Right lobe of liver (tissue), 4 donors: ENCODE measurements around the gene EMCN.

Experiments used
- POLR2A ChIP-seq: fragments of 450-650 bp; IDR thresholded peaks from one replicate; pipeline ENCODE4 v1.6.1; 2017; ENCODE audit warnings: antibody characterized with exemption, mild to moderate bottlenecking
- TF ChIP-seq, protein P1 (sequence below), 4 donors: fragments of 200-600 bp in 3 of 4; fragments of 450-650 bp in 1 of 4; IDR thresholded peaks; one replicate each; pipeline versions ENCODE4 v1.5.1 to v1.8.0; 2016 to 2022; ENCODE audit warnings: antibody characterized with exemption in 4 of 4, mild to moderate bottlenecking in 2 of 4
- donor health status: DM: no; HTN: no; CAD: no.
- donor health status: DM: no; HTN: no; CAD: no.
- donor health status: DM: no; HTN: yes; CAD: no.

DNA sequence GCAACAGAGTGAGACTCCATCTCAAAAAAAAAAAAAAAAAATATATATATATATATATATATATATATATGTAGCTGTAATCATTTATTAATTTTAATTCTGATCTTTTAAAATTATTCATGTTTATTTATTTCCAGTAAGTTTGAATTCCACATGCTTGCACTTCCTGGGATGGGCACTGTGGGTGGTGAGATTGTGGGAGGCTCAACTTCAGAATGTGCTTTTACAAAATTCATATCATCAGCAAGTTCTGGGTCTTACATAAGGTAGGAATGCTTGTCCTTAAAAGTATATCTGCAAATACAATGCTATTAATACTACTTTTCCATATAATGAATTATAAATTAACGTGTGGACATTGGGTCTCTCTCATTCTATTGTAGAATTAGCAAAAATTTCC, 156.5 kb downstream of the EMCN start:
- TF ChIP-seq, protein P1, sequence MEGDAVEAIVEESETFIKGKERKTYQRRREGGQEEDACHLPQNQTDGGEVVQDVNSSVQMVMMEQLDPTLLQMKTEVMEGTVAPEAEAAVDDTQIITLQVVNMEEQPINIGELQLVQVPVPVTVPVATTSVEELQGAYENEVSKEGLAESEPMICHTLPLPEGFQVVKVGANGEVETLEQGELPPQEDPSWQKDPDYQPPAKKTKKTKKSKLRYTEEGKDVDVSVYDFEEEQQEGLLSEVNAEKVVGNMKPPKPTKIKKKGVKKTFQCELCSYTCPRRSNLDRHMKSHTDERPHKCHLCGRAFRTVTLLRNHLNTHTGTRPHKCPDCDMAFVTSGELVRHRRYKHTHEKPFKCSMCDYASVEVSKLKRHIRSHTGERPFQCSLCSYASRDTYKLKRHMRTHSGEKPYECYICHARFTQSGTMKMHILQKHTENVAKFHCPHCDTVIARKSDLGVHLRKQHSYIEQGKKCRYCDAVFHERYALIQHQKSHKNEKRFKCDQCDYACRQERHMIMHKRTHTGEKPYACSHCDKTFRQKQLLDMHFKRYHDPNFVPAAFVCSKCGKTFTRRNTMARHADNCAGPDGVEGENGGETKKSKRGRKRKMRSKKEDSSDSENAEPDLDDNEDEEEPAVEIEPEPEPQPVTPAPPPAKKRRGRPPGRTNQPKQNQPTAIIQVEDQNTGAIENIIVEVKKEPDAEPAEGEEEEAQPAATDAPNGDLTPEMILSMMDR (IDR thresholded peaks at IDR 0.05) = no peak
- TF ChIP-seq POLR2A = no peak
